Psoas muscle (tissue), 8 donors: Measurements from ENCODE around the gene NCR3LG1. TPM values are rescaled to one million over a fixed set of nuclear protein-coding genes. Genes with fewer than 3 reads are reported as not detected.

ENCODE experiments used
- ATAC-seq, 4 donors: fragments of 200-7000 bp; cut with Tn5 transposase; one replicate each; pipeline ENCODE4 v1.9.1; 2020; ENCODE audit warnings: moderate library complexity in 3 of 4, mild to moderate bottlenecking in 2 of 4
- DNase-seq, 2 donors: peaks; one replicate each; pipeline ENCODE4 v3.0.0-alpha.2; 2020
- H3K27ac ChIP-seq: fragments of 200-600 bp; one replicate; pipeline ENCODE4 v1.8.0; 2022
- H3K27me3 ChIP-seq, 3 donors: fragments of 200-600 bp in 1 of 3; one replicate each; pipeline versions ENCODE4 v1.6.1 to v1.8.0; 2013 to 2022; ENCODE audit warnings: low read length in 2 of 3, mild to moderate bottlenecking in 2 of 3, moderate library complexity in 1 of 3; ENCODE audit not compliant: insufficient read depth in 3 of 3
- H3K36me3 ChIP-seq, 2 donors: fragments of 200-600 bp in 1 of 2; one replicate each; pipeline versions ENCODE4 v1.6.1 to v1.8.0; 2013 to 2022; ENCODE audit warnings: low read depth in 1 of 2, mild to moderate bottlenecking in 1 of 2, moderate library complexity in 1 of 2; ENCODE audit not compliant: insufficient read depth in 1 of 2
- H3K4me1 ChIP-seq: fragments of 200-600 bp; one replicate; pipeline ENCODE4 v1.8.0; 2022
- H3K4me3 ChIP-seq: fragments of 200-600 bp; one replicate; pipeline ENCODE4 v1.8.0; 2022; ENCODE audit warnings: mild to moderate bottlenecking
- H3K9me3 ChIP-seq: fragments of 200-600 bp; one replicate; pipeline ENCODE4 v1.8.0; 2022
- WGBS, 3 donors: extraction: QIAGEN DNeasy Blood & Tissue Kit; methylation state at CpG; one replicate each; pipeline versions ENCODE4 v1.1.6 to v1.1.7; 2013; 5-methylcytosine and 5-hydroxymethylcytosine counted together
- intact Hi-C, 2 donors: fragments of 100-400 bp; cut with DNase I; formaldehyde crosslinking; loops; one replicate each; pipeline versions ENCODE4 v1.11.0 to v1.14.2; 2022
- polyA plus RNA-seq, 3 donors: library from polyadenylated mRNA; stranded (reverse); fragments of 200-250 nt; gene quantifications; one replicate each; pipeline ENCODE4 v1.2.3, GENCODE V29; 2013
- total RNA-seq, 4 donors: library from RNA; stranded (reverse); fragmentation: NEBNext Ultra II Directional in 2 of 4; extraction: Animal tissue kit (Norgen Biotek cat#: 25700) in 2 of 4; gene quantifications; one replicate each; pipeline versions ENCODE4 v1.2.1 to v1.2.4, GENCODE V29; 2021 to 2023
- TF ChIP-seq, protein P1 (sequence below): fragments of 200-600 bp; IDR thresholded peaks from one replicate; pipeline ENCODE4 v1.8.0; 2022; ENCODE audit warnings: antibody characterized with exemption
- donor health status: healthy with polysubstance abuse.
- donor health status: DM: no; HTN: no; CAD: no; lungs with moderate emphysema.
- donor health status: Bipolar disorder and iron deficiency.
- donor health status: healthy.
- donor health status: DM: yes; HTN: yes; CAD: no.
- donor health status: DM: no; HTN: no; CAD: no.
- donor health status: DM: no; HTN: no; CAD: no.
- donor health status: DM: yes; HTN: yes; CAD: no.

The NCR3LG1 gene
- total and polyA plus RNA-seq, 7 donors: 0.01 to 0.71 (median 0.17) TPM

DNA sequence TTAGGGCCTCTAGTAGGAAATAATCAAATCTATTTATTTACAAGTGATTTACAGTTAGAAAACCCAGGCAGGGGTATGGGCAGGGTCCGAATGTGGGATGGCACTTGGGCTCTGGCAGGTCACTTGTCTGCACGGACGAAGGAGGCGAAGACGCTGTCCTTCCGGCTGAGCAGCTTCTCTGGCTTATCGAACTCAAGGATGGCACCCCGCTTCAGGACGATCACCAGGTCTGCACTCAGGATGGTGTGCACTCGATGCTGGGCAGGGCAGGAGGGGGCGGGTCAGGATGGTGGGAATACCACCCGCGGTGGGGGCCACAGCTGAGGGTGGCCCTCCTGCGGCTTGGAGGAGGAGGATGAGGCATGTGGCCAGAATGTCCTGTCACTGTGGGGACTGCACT is 41.3 kb downstream of the NCR3LG1 start:
- no peaks in the 10 kb centered on the region for H3K27me3 ChIP-seq
- DNase-seq: no peak
- TF ChIP-seq, protein P1, sequence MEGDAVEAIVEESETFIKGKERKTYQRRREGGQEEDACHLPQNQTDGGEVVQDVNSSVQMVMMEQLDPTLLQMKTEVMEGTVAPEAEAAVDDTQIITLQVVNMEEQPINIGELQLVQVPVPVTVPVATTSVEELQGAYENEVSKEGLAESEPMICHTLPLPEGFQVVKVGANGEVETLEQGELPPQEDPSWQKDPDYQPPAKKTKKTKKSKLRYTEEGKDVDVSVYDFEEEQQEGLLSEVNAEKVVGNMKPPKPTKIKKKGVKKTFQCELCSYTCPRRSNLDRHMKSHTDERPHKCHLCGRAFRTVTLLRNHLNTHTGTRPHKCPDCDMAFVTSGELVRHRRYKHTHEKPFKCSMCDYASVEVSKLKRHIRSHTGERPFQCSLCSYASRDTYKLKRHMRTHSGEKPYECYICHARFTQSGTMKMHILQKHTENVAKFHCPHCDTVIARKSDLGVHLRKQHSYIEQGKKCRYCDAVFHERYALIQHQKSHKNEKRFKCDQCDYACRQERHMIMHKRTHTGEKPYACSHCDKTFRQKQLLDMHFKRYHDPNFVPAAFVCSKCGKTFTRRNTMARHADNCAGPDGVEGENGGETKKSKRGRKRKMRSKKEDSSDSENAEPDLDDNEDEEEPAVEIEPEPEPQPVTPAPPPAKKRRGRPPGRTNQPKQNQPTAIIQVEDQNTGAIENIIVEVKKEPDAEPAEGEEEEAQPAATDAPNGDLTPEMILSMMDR: no peak
- WGBS, 3 donors: 85 to 93% (median 90%) methylated on average over 14 of the region's 14 CpGs
- H3K9me3 ChIP-seq: no peaks in the 10 kb centered on the region
- no peak overlapping the region for H3K4me3 ChIP-seq
- H3K27ac ChIP-seq: no peak overlapping the region
- ATAC-seq: no peak
- intact Hi-C loops: no loop called here
- H3K36me3 ChIP-seq: no peaks in the 10 kb centered on the region
- peaks cover 8% of the 10 kb centered on the region for H3K4me1 ChIP-seq

DNA sequence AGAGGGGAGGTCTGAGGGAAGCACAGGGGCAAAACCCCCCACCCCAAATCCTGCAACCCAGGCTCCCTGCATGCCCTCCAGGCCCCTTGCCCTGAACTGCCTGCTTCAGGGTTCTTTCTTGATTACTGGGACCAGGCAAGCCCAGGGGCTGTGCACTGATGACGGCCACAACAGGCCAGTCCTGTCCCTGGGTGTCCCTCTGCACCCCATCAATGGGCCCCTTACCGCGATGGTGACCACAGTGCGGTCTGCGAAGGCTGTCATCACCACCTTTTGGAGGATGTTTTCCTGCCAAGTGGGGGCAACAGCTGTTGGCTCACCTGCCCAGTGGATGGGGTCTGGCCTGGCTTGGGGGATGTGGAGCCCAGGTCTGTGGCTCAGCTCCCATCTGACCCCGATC is 41.9 kb downstream of the NCR3LG1 start:
- Histone ChIP-seq H3K9me3 (no peaks in the 10 kb centered on the region), H3K27me3 (no peaks in the 10 kb centered on the region), H3K4me3 (no peak overlapping the region), H3K4me1 (peaks cover 8% of the 10 kb centered on the region), H3K36me3 (no peaks in the 10 kb centered on the region), H3K27ac (no peak overlapping the region)
- TF ChIP-seq, protein P1: no peak
- no peak for DNase-seq
- 91 to 93% (median 92%) methylated on average over 6 of the region's 6 CpGs for WGBS, 3 donors
- intact Hi-C loops: no loop called here
- ATAC-seq: no peak

DNA sequence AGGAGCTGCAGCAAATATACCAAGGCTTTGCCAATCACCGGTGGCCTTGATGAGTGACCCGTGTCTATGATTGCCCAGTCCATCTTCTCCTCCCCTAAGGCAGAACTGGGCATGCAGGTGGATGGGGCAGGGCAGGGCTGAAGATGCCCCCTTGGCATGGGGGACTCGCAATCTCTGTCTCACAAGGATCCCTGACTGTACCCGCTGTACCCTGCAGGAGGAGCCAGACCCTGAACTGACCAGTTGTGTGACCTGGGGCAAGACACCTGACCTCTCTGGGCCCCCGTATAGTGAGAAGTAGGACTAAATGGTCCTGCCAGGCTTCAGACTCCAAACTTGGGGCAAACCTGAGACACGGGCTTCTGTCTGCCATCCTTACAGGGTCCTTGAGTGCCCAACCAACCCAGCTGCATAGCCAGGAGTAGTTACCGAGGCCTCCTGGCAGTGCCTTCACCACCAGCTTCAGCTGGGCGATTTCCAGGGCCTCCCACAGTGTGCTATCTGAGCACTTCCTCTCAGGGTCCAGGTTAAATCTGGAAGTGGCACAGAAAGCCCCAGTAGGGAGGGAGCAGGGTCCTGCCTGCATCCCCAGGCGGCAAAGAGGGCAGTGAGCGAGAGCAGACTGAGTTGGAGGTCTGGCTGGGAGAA is 43.3 kb downstream of the NCR3LG1 start:
- ATAC-seq (no peak), DNase-seq (no peak)
- TF ChIP-seq, protein P1: no peak
- Histone ChIP-seq H3K4me1 (peaks cover 3% of the 10 kb centered on the region), H3K36me3 (no peaks in the 10 kb centered on the region), H3K27me3 (no peaks in the 10 kb centered on the region), H3K9me3 (no peaks in the 10 kb centered on the region), H3K4me3 (no peak overlapping the region), H3K27ac (no peak overlapping the region)
- WGBS, 3 donors: 88 to 95% (median 93%) methylated on average over 10 of the region's 10 CpGs
- intact Hi-C loops: no loop called here

DNA sequence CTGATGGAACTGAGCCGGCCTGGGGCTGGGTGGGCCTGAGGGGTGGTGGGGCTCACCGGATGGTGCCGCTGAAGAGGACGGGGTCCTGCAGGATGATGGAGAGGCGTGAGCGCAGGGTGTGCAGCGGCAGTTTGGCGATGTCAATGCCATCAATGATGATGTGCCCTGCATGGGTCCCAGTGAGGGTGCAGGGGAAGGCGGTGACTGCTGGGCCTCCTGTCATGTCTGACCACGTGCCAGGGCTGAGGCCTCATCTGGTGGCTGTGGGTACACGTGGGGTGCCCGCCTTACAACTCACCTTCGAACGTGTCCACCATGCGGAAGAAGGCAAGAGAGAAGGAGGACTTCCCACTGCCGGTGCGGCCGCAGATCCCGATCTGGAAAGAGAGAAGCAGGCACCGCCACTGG is 44.0 kb downstream of the NCR3LG1 start:
- no peak for ATAC-seq
- H3K36me3 ChIP-seq: no peaks in the 10 kb centered on the region
- DNase-seq: no peak
- no peaks in the 10 kb centered on the region for H3K9me3 ChIP-seq
- TF ChIP-seq, protein P1: no peak
- 95 to 96% (median 95%) methylated on average over 19 to 20 of the region's 20 CpGs for WGBS, 3 donors
- peaks cover under 1% of the 10 kb centered on the region for H3K4me1 ChIP-seq
- no peaks in the 10 kb centered on the region for H3K27me3 ChIP-seq
- H3K27ac ChIP-seq: no peak overlapping the region
- intact Hi-C loops: no loop called here
- no peak overlapping the region for H3K4me3 ChIP-seq

DNA sequence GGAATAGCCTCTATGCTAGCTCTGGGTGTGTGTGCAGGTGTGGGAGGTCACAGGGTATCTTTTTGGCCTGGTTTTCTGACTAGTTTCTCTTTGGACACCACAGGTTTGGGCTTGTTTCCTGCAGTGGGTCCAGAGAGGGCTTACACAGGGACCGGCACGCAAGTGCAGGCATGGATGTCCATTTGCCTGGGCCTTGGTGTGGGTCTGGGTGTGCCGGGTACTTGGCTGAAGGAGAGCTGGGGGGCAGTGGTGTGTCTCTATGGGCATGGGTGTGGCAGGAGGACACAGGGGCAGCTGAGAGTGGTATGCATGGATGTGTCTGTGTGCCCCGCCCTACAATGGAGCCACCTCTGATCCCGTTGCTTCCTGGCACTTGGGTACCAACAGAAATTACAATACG is 44.4 kb downstream of the NCR3LG1 start:
- no peak for DNase-seq
- no peaks in the 10 kb centered on the region for H3K9me3 ChIP-seq
- H3K4me3 ChIP-seq: no peak overlapping the region
- 88 to 91% (median 91%) methylated on average over 6 of the region's 6 CpGs for WGBS, 3 donors
- H3K36me3 ChIP-seq: no peaks in the 10 kb centered on the region
- no peaks in the 10 kb centered on the region for H3K27me3 ChIP-seq
- H3K27ac ChIP-seq: no peak overlapping the region
- no peak for ATAC-seq
- peaks cover 5% of the 10 kb centered on the region for H3K4me1 ChIP-seq
- TF ChIP-seq, protein P1: no peak
- intact Hi-C loops: no loop called here
